ENCODE data around the gene TMEM52. TPM values are rescaled to one million over a fixed set of nuclear protein-coding genes. Genes with fewer than 3 reads are reported as not detected.

Gene TMEM52
- total and polyA plus RNA-seq, 2 of the 13 experiments (the other 11 are each of a cell fraction or from before 2014, with no cell fraction given): 13.2 to 18.7 TPM

GRCh38 chr1:1941868-1942752 lies 23.0 kb upstream of the TMEM52 start (continued):
- TF ChIP-seq NRL (CRISPR knock-in tag; IDR thresholded peaks at IDR 0.05; ENCODE audit: borderline replicate concordance) (peak; percentile 64; the same call in 1 of the 2 replicates), TEAD2 (CRISPR knock-in tag; IDR thresholded peaks at IDR 0.05) (0 out of 2 replicates have a peak, but pooled peaks have one; percentile 2), ZNF230 (CRISPR knock-in tag; IDR thresholded peaks at IDR 0.05) (no peak), THAP9 (CRISPR knock-in tag; IDR thresholded peaks at IDR 0.05; ENCODE audit: borderline replicate concordance) (no peak), ZNF570 (CRISPR knock-in tag; IDR thresholded peaks at IDR 0.05; ENCODE audit: borderline replicate concordance) (no peak), PCBP2 (optimal IDR thresholded peaks at IDR 0.05; ENCODE audit: low read depth, low read length, poor library complexity, severe bottlenecking) (no peak), MAF1 (CRISPR knock-in tag; IDR thresholded peaks at IDR 0.05; ENCODE audit: borderline replicate concordance) (no peak), ZFP91 (CRISPR knock-in tag; IDR thresholded peaks at IDR 0.05; ENCODE audit: borderline replicate concordance) (0 out of 2 replicates have a peak, but pooled peaks have one; percentile 23), DNMT1 (CRISPR knock-in tag; IDR thresholded peaks at IDR 0.05) (0 out of 2 replicates have a peak, but pooled peaks have one; percentile 17), HNRNPL (IDR thresholded peaks at IDR 0.05; ENCODE audit: low read depth, low read length) (peak; percentile 76; the same call in 1 of the 2 replicates), ZNF777 (CRISPR knock-in tag; IDR thresholded peaks at IDR 0.05) (no peak), ZNF709 (CRISPR knock-in tag; IDR thresholded peaks at IDR 0.05) (no peak), CEBPZ (IDR thresholded peaks at IDR 0.05; ENCODE audit: low read length) (no peak), CHCHD3 (CRISPR knock-in tag; IDR thresholded peaks at IDR 0.05) (no peak), ZNF296 (CRISPR knock-in tag; conservative IDR thresholded peaks at IDR 0.05) (no peak), HDAC2 (CRISPR knock-in tag; IDR thresholded peaks at IDR 0.05) (no peak), FOXP1 (IDR thresholded peaks at IDR 0.05) (no peak), FOXP1 (CRISPR knock-in tag; IDR thresholded peaks at IDR 0.05) (no peak), ERF (CRISPR knock-in tag; IDR thresholded peaks at IDR 0.05) (no peak), PBX2 (CRISPR knock-in tag; IDR thresholded peaks at IDR 0.05) (no peak)
